Measurements from ENCODE around the gene RECQL5.
"Not testable (repeated sequence)": the region's sequence is repeated elsewhere in the genome, so short reads cannot be mapped to it uniquely, and the experiment has no call there.

The RECQL5 gene

GRCh38 chr17:75601057-75601987 is 65.6 kb downstream of the RECQL5 start:
- FAIRE-seq (peak; percentile 69), DNase-seq (ENCODE audit: extremely low spot score, insufficient read length, low read depth) (peak; percentile 45)

GRCh38 chr17:75596320-75597087 is 70.5 kb downstream of the RECQL5 start:
- FAIRE-seq: no peak
- no peak for DNase-seq (ENCODE audit: extremely low spot score, insufficient read length, low read depth)

- DNase-seq (ENCODE audit: extremely low spot score, insufficient read length, low read depth) (no peak), FAIRE-seq (no peak)
Measured at GRCh38 chr17:75595920-75596313, 71.0 kb downstream of the RECQL5 start.

GRCh38 chr17:75595284-75595919 is 71.6 kb downstream of the RECQL5 start:
- no peak for FAIRE-seq
- no peak for DNase-seq (ENCODE audit: extremely low spot score, insufficient read length, low read depth)

GRCh38 chr17:75594499-75595283 is 72.3 kb downstream of the RECQL5 start:
- FAIRE-seq (no peak), DNase-seq (ENCODE audit: extremely low spot score, insufficient read length, low read depth) (no peak)

- FAIRE-seq; DNase-seq (ENCODE audit: extremely low spot score, insufficient read length, low read depth): not testable (repeated sequence)
Measured at GRCh38 chr17:75593430-75593829, 73.5 kb downstream of the RECQL5 start.

GRCh38 chr17:75592348-75593020 is 74.5 kb downstream of the RECQL5 start:
- DNase-seq (ENCODE audit: extremely low spot score, insufficient read length, low read depth) (no peak), FAIRE-seq (no peak)

GRCh38 chr17:75591722-75592302 is 75.1 kb downstream of the RECQL5 start:
- no peak for FAIRE-seq
- DNase-seq (ENCODE audit: extremely low spot score, insufficient read length, low read depth): no peak

GRCh38 chr17:75590849-75591721 is 75.9 kb downstream of the RECQL5 start:
- no peak for FAIRE-seq
- DNase-seq (ENCODE audit: extremely low spot score, insufficient read length, low read depth): no peak

GRCh38 chr17:75590314-75590761 is 76.6 kb downstream of the RECQL5 start:
- no peak for FAIRE-seq
- DNase-seq (ENCODE audit: extremely low spot score, insufficient read length, low read depth): no peak

GRCh38 chr17:75589919-75590303 is 77.0 kb downstream of the RECQL5 start:
- FAIRE-seq (no peak), DNase-seq (ENCODE audit: extremely low spot score, insufficient read length, low read depth) (no peak)

GRCh38 chr17:75589012-75589918 is 77.7 kb downstream of the RECQL5 start:
- FAIRE-seq (peak; percentile 86), DNase-seq (ENCODE audit: extremely low spot score, insufficient read length, low read depth) (peak; percentile 100)

GRCh38 chr17:75588596-75589011 is 78.3 kb downstream of the RECQL5 start:
- no peak for DNase-seq (ENCODE audit: extremely low spot score, insufficient read length, low read depth)
- no peak for FAIRE-seq

GRCh38 chr17:75587675-75588595 is 79.0 kb downstream of the RECQL5 start, which contains the start of gene MYO15B:
MYO15B (plus strand) TSS chr17:75587800; CDS start chr17:75588058, 258 bp downstream.
- no peak for FAIRE-seq

GRCh38 chr17:75584849-75585175 is 82.1 kb downstream of the RECQL5 start:
- FAIRE-seq: no peak

More at GRCh38 chr17:75587675-75588595, 79.0 kb downstream of the RECQL5 start, which contains the start of gene MYO15B:
- DNase-seq (ENCODE audit: extremely low spot score, insufficient read length, low read depth): no peak

GRCh38 chr17:75583197-75583596 is 83.8 kb downstream of the RECQL5 start:
- DNase-seq (ENCODE audit: extremely low spot score, insufficient read length, low read depth); FAIRE-seq: not testable (repeated sequence)

More at GRCh38 chr17:75584849-75585175, 82.1 kb downstream of the RECQL5 start:
- no peak for DNase-seq (ENCODE audit: extremely low spot score, insufficient read length, low read depth)

Measured in GM18507 (cell line).